Peyer's patch (tissue), 4 donors: Measurements from ENCODE around the gene ZBTB7C.

Experiments
- CTCF ChIP-seq, 6 experiments: fragments of 450-650 bp in 4 of 6; fragments of 200-600 bp in 2 of 6; sonication (generic) in 1 of 6; IDR thresholded peaks; one replicate each; pipeline ENCODE4 v1.5.1; 2017 to 2019; ENCODE audit warnings: antibody characterized with exemption in 6 of 6, mild to moderate bottlenecking in 3 of 6, moderate library complexity in 1 of 6
- POLR2A ChIP-seq, 2 donors: fragments of 450-650 bp; IDR thresholded peaks; one replicate each; pipeline ENCODE4 v1.5.1; 2017; ENCODE audit warnings: antibody characterized with exemption in 2 of 2, mild to moderate bottlenecking in 2 of 2, moderate library complexity in 2 of 2

GRCh38 chr18:48409591-48410094 lies 460 bp upstream of the ZBTB7C start:
- TF ChIP-seq CTCF (IDR thresholded peaks at IDR 0.05) (no peak), POLR2A (IDR thresholded peaks at IDR 0.05) (no peak)
